ENCODE results near the gene JARID2.
A peak's percentile ranks its signal among the peaks of the same experiment; 100 is the strongest.

Gene JARID2

GRCh38 chr6:15405129-15406068 lies 159.5 kb downstream of the JARID2 start:
- Histone ChIP-seq H3K9me3 (ENCODE audit: control insufficient read depth, insufficient read depth, low read depth, low read length) (no peaks in the 10 kb centered on the region), H3K27ac (ENCODE audit: extremely low read depth, low read depth, low read length) (no peak overlapping the region), H3K4me1 (ENCODE audit: control insufficient read depth, insufficient read depth, low read length) (peaks cover 64% of the 10 kb centered on the region), H3K4me3 (ENCODE audit: low read depth, low read length) (no peak overlapping the region), H3K36me3 (ENCODE audit: control insufficient read depth in 2 of 2, insufficient read depth in 1 of 2, low read length in 2 of 2) (no peaks in the 10 kb centered on the region)
- no peak for TF ChIP-seq KLF10 (tag by site-specific recombination; IDR thresholded peaks at IDR 0.05)
- no peak for TF ChIP-seq ZNF654 (tag by site-specific recombination; IDR thresholded peaks at IDR 0.05; ENCODE audit: low read depth)
- no peak for TF ChIP-seq ZNF521 (tag by site-specific recombination; IDR thresholded peaks at IDR 0.05)
- CTCF ChIA-PET, result interaction anchor here (0.6 to 1.7 kb wide), 4 partner anchors 10 to 258 kb away, joined by 3 to 5 read pairs (median 4); no protein-coding TSS in a partner anchor
- POLR2A ChIA-PET, result no interaction called here

DNA sequence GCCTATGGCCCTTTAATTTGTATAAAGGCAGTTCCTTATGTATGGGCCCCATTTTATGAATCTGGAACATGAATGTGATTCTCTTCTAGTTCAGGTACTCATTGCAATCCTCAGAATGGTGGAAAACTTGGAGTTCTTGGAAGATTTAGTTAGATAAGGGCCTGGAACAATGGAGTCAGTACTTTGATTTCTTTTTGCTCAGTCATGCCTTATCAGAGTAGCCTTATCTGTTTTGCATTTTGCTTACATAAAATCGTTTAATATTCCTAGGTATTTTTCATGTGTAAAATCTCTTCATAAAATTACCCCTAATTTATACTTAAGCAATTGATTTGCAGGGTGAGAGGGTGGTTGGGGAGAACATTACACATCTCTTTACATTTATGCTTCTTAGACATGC lies 160.6 kb downstream of the JARID2 start:
- Histone ChIP-seq H3K4me3 (ENCODE audit: low read depth, low read length) (no peak overlapping the region), H3K4me1 (ENCODE audit: control insufficient read depth, insufficient read depth, low read length) (peaks cover 60% of the 10 kb centered on the region), H3K27ac (ENCODE audit: extremely low read depth, low read depth, low read length) (no peak overlapping the region), H3K36me3 (ENCODE audit: control insufficient read depth in 2 of 2, insufficient read depth in 1 of 2, low read length in 2 of 2) (peaks cover 0 to under 1% of the 10 kb centered on the region in 2 experiments; a peak in 1 of 3 replicates), H3K9me3 (ENCODE audit: control insufficient read depth, insufficient read depth, low read depth, low read length) (no peaks in the 10 kb centered on the region)
- TF ChIP-seq ZNF558 (tag by site-specific recombination; IDR thresholded peaks at IDR 0.05) (no peak), ZFP69B (tag by site-specific recombination; IDR thresholded peaks at IDR 0.05) (no peak)
- ChIA-PET CTCF (no interaction called here), POLR2A (no interaction called here)

DNA sequence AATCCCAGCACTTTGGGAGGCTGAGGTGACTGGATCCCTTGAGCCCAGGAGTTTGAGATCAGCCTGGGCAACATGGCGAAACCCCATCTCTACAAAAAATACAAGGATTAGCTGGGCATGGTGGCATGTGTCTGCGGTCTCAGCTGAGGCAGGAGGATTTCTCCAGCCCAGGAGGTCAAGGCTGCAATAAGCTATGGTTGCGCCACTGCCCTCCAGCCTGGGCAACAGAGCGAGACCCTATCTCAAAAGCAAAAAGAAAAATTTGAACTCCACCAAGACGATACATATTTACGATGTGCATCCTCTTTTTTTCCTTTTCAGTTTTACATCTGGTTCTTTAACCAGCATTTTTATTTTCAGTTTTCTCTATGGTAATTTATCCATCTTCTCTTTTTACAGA lies 162.1 kb downstream of the JARID2 start:
- Histone ChIP-seq H3K4me1 (ENCODE audit: control insufficient read depth, insufficient read depth, low read length) (peaks cover 46% of the 10 kb centered on the region), H3K9me3 (ENCODE audit: control insufficient read depth, insufficient read depth, low read depth, low read length) (no peaks in the 10 kb centered on the region), H3K4me3 (ENCODE audit: low read depth, low read length) (no peak overlapping the region), H3K27ac (ENCODE audit: extremely low read depth, low read depth, low read length) (no peak overlapping the region), H3K36me3 (ENCODE audit: control insufficient read depth in 2 of 2, insufficient read depth in 1 of 2, low read length in 2 of 2) (peaks cover 0 to 5% of the 10 kb centered on the region in 2 experiments; a peak in 1 of 3 replicates)
- ChIA-PET CTCF (no interaction called here), POLR2A (no interaction called here)
- no peak for TF ChIP-seq TCF7L2 (IDR thresholded peaks at IDR 0.05; ENCODE audit: borderline replicate concordance, low read depth, low read length)
- peak; percentile 72 for TF ChIP-seq ZNF121 (tag by site-specific recombination; IDR thresholded peaks at IDR 0.05)

GRCh38 chr6:15408758-15409157 lies 162.9 kb downstream of the JARID2 start:
- Histone ChIP-seq H3K4me3 (ENCODE audit: low read depth, low read length) (no peak overlapping the region), H3K4me1 (ENCODE audit: control insufficient read depth, insufficient read depth, low read length) (peaks cover 47% of the 10 kb centered on the region), H3K9me3 (ENCODE audit: control insufficient read depth, insufficient read depth, low read depth, low read length) (no peaks in the 10 kb centered on the region), H3K27ac (ENCODE audit: extremely low read depth, low read depth, low read length) (peak overlapping the region; percentile 47; the same call in 1 of the 2 replicates), H3K36me3 (ENCODE audit: control insufficient read depth in 2 of 2, insufficient read depth in 1 of 2, low read length in 2 of 2) (peaks cover 0 to 5% of the 10 kb centered on the region in 2 experiments; a peak in 1 of 3 replicates)
- POLR2A ChIA-PET, result no interaction called here
- TF ChIP-seq, protein P1, sequence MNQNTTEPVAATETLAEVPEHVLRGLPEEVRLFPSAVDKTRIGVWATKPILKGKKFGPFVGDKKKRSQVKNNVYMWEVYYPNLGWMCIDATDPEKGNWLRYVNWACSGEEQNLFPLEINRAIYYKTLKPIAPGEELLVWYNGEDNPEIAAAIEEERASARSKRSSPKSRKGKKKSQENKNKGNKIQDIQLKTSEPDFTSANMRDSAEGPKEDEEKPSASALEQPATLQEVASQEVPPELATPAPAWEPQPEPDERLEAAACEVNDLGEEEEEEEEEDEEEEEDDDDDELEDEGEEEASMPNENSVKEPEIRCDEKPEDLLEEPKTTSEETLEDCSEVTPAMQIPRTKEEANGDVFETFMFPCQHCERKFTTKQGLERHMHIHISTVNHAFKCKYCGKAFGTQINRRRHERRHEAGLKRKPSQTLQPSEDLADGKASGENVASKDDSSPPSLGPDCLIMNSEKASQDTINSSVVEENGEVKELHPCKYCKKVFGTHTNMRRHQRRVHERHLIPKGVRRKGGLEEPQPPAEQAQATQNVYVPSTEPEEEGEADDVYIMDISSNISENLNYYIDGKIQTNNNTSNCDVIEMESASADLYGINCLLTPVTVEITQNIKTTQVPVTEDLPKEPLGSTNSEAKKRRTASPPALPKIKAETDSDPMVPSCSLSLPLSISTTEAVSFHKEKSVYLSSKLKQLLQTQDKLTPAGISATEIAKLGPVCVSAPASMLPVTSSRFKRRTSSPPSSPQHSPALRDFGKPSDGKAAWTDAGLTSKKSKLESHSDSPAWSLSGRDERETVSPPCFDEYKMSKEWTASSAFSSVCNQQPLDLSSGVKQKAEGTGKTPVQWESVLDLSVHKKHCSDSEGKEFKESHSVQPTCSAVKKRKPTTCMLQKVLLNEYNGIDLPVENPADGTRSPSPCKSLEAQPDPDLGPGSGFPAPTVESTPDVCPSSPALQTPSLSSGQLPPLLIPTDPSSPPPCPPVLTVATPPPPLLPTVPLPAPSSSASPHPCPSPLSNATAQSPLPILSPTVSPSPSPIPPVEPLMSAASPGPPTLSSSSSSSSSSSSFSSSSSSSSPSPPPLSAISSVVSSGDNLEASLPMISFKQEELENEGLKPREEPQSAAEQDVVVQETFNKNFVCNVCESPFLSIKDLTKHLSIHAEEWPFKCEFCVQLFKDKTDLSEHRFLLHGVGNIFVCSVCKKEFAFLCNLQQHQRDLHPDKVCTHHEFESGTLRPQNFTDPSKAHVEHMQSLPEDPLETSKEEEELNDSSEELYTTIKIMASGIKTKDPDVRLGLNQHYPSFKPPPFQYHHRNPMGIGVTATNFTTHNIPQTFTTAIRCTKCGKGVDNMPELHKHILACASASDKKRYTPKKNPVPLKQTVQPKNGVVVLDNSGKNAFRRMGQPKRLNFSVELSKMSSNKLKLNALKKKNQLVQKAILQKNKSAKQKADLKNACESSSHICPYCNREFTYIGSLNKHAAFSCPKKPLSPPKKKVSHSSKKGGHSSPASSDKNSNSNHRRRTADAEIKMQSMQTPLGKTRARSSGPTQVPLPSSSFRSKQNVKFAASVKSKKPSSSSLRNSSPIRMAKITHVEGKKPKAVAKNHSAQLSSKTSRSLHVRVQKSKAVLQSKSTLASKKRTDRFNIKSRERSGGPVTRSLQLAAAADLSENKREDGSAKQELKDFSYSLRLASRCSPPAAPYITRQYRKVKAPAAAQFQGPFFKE (tag by site-specific recombination; IDR thresholded peaks at IDR 0.05; ENCODE audit: borderline replicate concordance), result no peak
- TF ChIP-seq ZNF600 (tag by site-specific recombination; IDR thresholded peaks at IDR 0.05) (no peak), ZNF544 (tag by site-specific recombination; IDR thresholded peaks at IDR 0.05) (no peak), MZF1 (tag by site-specific recombination; IDR thresholded peaks at IDR 0.05; ENCODE audit: borderline replicate concordance) (no peak)
- CTCF ChIA-PET, result interaction anchor here (0.9 kb wide), 1 partner anchor 16 kb away, joined by 3 read pairs; no protein-coding TSS in a partner anchor
